ENCODE results near the gene ACP3.
A peak's percentile ranks its signal among the peaks of the same experiment; 100 is the strongest.

The ACP3 gene

DNA sequence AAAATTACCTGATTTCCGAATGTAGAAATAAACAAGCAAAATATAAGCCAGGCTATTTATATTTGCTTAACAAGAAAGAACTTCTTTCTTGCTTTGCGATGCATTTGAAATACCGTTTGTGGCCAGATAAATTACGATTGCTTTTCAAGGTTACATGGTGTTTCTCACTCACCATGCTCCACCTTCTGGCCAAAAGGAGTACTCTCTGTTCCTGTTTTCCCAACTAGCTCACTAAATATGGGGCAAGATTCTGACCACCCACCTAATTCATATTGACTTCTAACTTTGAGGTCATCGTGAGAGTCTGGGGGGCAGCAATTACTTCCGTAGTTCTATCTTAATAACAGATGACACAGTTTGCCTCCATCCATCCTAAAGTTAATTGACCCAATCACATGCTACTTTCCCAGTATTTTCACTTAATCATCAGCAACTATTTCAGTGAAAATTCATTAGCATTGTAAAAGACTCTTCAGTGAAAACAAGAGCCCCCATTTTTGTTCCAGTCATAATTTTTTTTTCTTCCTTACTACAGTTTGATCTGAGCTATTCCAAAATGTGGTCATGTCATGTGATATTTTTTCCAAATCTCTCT, 25.9 kb downstream of the ACP3 start:
- TF ChIP-seq RAD21 (IDR thresholded peaks at IDR 0.05; ENCODE audit: low read depth) (peak; percentile 88), EGR1 (IDR thresholded peaks at IDR 0.05) (no peak), FOXM1 (IDR thresholded peaks at IDR 0.05; ENCODE audit: borderline replicate concordance, low read depth) (no peak), TCF12 (IDR thresholded peaks at IDR 0.05; ENCODE audit: low read depth) (no peak)

DNA sequence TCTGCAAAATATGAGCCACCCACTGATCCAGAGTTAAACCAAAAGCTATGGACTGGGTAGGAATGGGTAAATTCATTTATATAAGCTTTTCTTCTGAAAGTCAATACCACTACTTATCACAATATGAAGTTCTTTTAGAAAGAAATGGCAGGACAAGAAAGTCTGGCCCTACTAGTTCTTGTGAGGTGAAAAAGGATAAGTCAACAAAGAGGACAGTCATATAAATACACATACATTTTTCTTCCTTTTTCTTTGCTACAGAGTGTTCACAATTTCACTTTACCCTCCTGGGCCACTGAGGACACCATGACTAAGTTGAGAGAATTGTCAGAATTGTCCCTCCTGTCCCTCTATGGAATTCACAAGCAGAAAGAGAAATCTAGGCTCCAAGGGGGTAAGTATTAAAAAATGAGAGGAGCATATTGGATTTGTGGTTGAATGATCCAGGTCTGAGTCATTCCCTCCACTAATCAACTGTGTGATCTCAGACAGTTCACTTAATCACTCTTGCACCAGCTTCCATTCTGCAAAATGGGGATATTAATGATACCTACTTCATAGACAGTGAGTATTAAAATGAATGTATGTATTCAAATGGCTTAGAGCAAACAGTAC, 27.6 kb downstream of the ACP3 start:
- TF ChIP-seq EP300 (IDR thresholded peaks at IDR 0.05; ENCODE audit: borderline replicate concordance) (no peak), RAD21 (IDR thresholded peaks at IDR 0.05; ENCODE audit: low read depth) (no peak)

- TF ChIP-seq TEAD4 (IDR thresholded peaks at IDR 0.05) (peak; percentile 82), EP300 (IDR thresholded peaks at IDR 0.05; ENCODE audit: borderline replicate concordance) (peak; percentile 40; the same call in 1 of the 2 replicates), TCF12 (IDR thresholded peaks at IDR 0.05; ENCODE audit: low read depth) (peak; percentile 57; the same call in 1 of the 2 replicates), NFIC (IDR thresholded peaks at IDR 0.05) (peak; percentile 82), CEBPB (IDR thresholded peaks at IDR 0.05) (peak; percentile 63; the same call in 1 of the 2 replicates), CREB1 (IDR thresholded peaks at IDR 0.05; ENCODE audit: low read depth) (no peak), REST (IDR thresholded peaks at IDR 0.05; ENCODE audit: low read depth) (no peak)
- TF ChIP-seq, protein P1, sequence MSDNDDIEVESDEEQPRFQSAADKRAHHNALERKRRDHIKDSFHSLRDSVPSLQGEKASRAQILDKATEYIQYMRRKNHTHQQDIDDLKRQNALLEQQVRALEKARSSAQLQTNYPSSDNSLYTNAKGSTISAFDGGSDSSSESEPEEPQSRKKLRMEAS (IDR thresholded peaks at IDR 0.05), result no peak
Measured at GRCh38 chr3:132346841-132347736, 29.9 kb downstream of the ACP3 start.

- TF ChIP-seq CREB1 (IDR thresholded peaks at IDR 0.05; ENCODE audit: low read depth) (no peak), TCF12 (IDR thresholded peaks at IDR 0.05; ENCODE audit: low read depth) (no peak), YY1 (IDR thresholded peaks at IDR 0.05; ENCODE audit: low read depth) (no peak), ZBTB7A (IDR thresholded peaks at IDR 0.05; ENCODE audit: low read depth) (no peak), RAD21 (IDR thresholded peaks at IDR 0.05; ENCODE audit: low read depth) (no peak), EGR1 (IDR thresholded peaks at IDR 0.05) (no peak), TAF1 (IDR thresholded peaks at IDR 0.05; ENCODE audit: low read depth) (no peak), TEAD4 (IDR thresholded peaks at IDR 0.05) (no peak), REST (IDR thresholded peaks at IDR 0.05; ENCODE audit: low read depth) (no peak), EP300 (IDR thresholded peaks at IDR 0.05; ENCODE audit: borderline replicate concordance) (no peak), CEBPB (IDR thresholded peaks at IDR 0.05) (no peak), USF1 (IDR thresholded peaks at IDR 0.05) (no peak), FOXM1 (IDR thresholded peaks at IDR 0.05; ENCODE audit: borderline replicate concordance, low read depth) (no peak), NFIC (IDR thresholded peaks at IDR 0.05) (no peak)
- TF ChIP-seq, protein P1 (IDR thresholded peaks at IDR 0.05), result no peak
Measured at GRCh38 chr3:132347811-132348210, 30.6 kb downstream of the ACP3 start.

DNA sequence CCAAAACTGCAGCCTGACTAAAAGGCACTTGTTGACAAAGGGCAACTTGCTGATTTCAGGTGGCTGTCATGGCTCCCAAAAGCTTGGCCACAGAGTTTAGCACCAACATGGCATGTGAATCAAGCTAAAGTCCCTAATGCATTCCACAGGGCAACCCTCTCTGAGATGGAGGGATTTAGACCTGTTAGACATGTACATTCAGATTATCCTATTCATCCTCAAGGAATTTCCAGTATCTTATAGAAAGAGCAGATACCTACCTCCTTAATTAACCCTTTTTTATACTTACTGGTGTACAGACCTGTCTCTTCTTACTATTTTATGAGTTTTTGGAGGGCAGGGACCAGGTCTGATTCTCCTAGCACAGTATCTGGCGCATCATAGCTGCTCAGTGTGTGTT, 31.3 kb downstream of the ACP3 start:
- TF ChIP-seq NFIC (IDR thresholded peaks at IDR 0.05) (no peak), EP300 (IDR thresholded peaks at IDR 0.05; ENCODE audit: borderline replicate concordance) (no peak), RAD21 (IDR thresholded peaks at IDR 0.05; ENCODE audit: low read depth) (no peak), USF1 (IDR thresholded peaks at IDR 0.05) (no peak), CREB1 (IDR thresholded peaks at IDR 0.05; ENCODE audit: low read depth) (no peak), TEAD4 (IDR thresholded peaks at IDR 0.05) (no peak), TCF12 (IDR thresholded peaks at IDR 0.05; ENCODE audit: low read depth) (no peak), YY1 (IDR thresholded peaks at IDR 0.05; ENCODE audit: low read depth) (no peak), EGR1 (IDR thresholded peaks at IDR 0.05) (no peak), REST (IDR thresholded peaks at IDR 0.05; ENCODE audit: low read depth) (no peak), FOXM1 (IDR thresholded peaks at IDR 0.05; ENCODE audit: borderline replicate concordance, low read depth) (no peak), ZBTB7A (IDR thresholded peaks at IDR 0.05; ENCODE audit: low read depth) (no peak)
- TF ChIP-seq, protein P1 (IDR thresholded peaks at IDR 0.05), result no peak

Measured in Ishikawa (cell line).